HUDEP-2 (cell line): ENCODE data around the gene MYO18A.

Source experiments
- DNase-seq, 76 experiments: peaks; one replicate each; lab custom pipeline; 2025; ENCODE audit not compliant: unreplicated experiment in 76 of 76; lab: John Stamatoyannopoulos, UW

MYO18A gene

DNA sequence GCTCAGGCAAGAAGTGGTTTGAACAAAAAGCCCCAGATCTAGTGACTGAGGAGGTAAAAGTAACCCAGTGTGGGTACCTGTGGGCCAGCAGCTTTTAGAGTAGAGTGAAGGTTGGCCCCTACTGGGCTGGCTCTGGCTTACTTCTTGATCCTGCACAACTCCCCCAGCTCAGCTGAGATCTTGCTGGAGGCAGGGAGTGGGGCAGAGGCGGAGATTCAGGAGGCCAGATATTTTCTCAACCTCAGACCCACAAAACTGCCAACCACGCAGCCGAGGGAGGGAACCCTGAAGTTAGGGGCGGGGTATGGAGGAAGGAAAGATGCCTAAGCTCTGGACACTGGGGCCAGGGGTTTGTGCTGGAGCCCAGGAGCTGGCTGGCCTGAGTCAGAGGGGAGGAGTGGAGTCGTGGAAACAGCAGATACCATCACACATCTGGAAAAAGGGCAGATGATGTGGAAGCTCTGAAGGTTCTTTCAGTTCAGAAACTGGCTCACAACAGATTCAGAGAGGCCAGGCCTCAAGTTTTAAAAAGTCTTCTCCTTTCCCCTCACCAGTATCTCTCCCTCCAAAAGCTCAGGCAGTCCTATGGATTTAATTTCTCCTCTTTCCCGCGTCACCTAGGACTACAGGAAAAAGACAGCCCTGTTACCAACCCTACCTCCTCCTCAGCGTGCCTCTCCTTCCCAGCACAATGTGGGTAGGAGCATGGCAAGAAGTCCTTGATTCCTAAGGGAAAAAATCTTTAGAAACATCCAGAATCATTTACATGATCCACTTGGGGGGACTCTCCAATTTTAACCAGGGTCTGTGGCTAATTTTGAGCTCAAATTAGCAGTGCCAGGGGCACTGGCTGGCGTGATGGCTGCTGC lies 48.1 kb downstream of the MYO18A start:
- DNase-seq: peak in 7 of 76 experiments; percentile 6 to 25 (median 10)

GRCh38 chr17:29129731-29130130 lies 50.5 kb downstream of the MYO18A start:
- no peak for DNase-seq

GRCh38 chr17:29127840-29128239 lies 52.4 kb downstream of the MYO18A start:
- no peak for DNase-seq

GRCh38 chr17:29126268-29126930 lies 53.8 kb downstream of the MYO18A start:
- DNase-seq: peak in 1 of 76 experiments; percentile 13

DNA sequence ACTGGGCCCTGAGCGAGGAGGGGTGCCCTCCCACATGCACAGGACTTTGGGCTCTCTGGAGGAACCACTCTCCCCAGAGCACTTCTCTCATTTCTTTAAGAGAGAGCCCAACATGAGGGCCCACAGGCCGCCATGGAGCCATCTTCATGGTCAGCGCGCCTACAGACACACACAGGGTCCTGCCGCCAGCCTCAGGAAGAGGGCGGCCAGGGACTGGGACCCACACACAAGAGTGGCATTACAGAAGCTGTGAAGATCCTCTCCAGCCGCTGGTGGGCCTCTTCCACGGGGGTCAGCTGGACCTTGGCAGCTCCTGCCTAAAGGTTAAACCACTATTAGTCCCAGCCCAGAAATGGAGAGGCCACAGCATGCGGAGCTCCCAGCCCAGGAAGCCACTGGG lies 54.5 kb downstream of the MYO18A start:
- no peak for DNase-seq

DNA sequence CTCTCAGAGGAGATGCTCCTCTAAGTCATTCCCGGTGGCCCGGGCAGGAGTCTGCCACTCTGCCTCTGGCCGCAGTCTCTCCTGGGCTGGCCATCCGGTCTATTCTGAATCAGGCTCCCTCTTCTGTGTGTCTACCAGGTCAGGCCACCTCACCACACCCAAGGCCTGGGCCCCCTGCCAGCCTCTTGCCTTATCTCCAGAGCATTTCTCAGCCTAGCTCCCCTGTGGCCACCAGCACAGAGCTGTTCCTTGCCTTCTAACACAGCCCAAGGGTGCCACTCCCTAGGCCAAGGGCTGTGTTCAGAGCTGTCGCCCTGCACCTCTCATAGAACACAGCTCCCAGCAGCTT lies 55.3 kb downstream of the MYO18A start:
- DNase-seq: peak; percentile 36 to 96 (median 89)

GRCh38 chr17:29124135-29124924 lies 55.9 kb downstream of the MYO18A start:
- peak in 56 of 76 experiments; percentile 6 to 74 (median 44) for DNase-seq

DNA sequence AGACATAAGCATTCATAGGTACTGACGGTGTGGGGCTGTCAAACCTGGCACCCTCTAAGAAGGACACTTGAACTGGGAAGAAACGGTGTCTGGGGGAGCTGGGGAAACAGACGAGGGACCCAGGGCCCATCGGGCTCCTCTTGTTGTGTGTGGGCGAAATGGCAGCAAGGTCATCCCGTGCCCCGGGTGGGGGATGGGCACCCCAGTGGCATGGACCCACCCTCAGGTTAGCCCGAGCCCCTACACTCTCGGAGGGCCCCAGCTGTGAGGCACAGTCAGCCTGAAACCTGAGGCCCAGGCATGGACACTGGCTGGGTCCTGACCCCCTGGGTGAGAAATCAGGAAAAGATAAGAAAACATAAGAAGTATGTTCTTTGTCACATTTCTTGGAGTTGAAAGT lies 57.1 kb downstream of the MYO18A start:
- no peak for DNase-seq

- no peak for DNase-seq
Measured at GRCh38 chr17:29121442-29121841, 58.8 kb downstream of the MYO18A start.

GRCh38 chr17:29120433-29120832 lies 59.8 kb downstream of the MYO18A start:
- DNase-seq: no peak

GRCh38 chr17:29119265-29119664 lies 60.9 kb downstream of the MYO18A start:
- no peak for DNase-seq

DNA sequence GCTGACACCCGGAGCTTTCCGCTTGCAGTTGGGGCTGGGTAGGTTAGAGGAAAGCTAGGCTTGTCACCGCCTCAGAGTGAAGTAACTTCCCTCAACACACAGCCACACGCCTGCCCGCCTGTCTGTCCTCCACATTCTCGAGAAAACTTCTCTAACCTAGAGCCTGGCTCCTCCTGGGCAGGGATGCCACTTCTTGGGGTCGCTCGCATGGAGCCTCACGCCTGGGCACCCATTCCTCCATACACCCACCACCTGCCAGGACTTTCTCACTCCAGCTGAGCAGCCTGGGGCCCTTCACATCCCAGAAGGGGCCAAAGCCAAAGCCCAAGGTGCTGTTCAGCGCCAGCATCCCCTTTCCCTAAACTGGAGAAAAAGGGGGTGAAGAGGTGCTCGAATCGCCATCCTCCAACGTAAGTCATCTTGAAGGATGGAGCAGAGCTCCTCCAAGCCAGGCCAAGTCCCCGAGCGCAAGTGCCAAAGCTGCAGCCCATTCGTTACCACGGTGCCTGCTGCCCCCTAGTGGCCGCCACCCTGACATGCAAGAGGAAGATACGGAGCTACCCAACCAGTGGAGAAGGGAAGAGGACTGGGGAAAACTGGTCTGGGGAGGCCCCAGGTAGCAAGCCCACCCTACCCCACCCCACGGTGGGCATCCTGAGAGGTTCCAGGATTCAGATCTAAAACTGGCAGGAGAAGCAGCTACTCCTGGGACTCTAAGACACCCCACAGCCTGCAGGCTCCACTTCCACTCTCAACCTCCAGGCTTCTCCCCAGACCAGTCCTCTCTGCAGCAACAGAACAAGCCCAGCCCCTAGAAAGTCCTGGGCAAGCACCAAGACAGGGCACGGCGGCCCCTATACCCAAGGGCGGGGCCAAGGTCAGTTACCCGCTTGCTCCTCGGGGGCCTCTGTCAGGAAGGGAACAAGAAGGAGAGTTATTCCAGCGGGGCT lies 63.1 kb downstream of the MYO18A start:
- DNase-seq: peak in 65 of 76 experiments; percentile 8 to 75 (median 52)

GRCh38 chr17:29115961-29116803 lies 64.0 kb downstream of the MYO18A start:
- DNase-seq: peak in 28 of 76 experiments; percentile 1 to 48 (median 20)

- no peak for DNase-seq
Measured at GRCh38 chr17:29115435-29115834, 64.8 kb downstream of the MYO18A start.

DNA sequence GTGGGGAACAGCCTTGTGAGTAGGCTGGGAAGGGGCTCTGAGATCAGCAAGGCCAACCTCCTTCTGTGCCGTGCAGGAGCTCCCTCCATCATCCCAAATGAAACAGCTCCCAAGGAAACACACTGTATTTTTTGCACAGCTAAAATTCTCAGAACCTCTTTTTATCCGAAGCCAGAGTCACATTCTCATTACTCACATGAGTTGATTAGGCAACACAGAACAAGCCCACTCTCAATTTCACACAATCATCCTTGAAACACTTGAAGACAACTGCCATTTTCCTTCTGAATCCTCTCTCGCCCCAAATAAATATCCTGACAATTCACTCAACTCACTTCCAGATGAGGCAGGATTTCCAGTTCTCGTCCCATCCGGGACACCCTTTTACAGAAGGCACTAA lies 66.1 kb downstream of the MYO18A start:
- DNase-seq: no peak

- DNase-seq: no peak
Measured at GRCh38 chr17:29113334-29113733, 66.9 kb downstream of the MYO18A start.

DNA sequence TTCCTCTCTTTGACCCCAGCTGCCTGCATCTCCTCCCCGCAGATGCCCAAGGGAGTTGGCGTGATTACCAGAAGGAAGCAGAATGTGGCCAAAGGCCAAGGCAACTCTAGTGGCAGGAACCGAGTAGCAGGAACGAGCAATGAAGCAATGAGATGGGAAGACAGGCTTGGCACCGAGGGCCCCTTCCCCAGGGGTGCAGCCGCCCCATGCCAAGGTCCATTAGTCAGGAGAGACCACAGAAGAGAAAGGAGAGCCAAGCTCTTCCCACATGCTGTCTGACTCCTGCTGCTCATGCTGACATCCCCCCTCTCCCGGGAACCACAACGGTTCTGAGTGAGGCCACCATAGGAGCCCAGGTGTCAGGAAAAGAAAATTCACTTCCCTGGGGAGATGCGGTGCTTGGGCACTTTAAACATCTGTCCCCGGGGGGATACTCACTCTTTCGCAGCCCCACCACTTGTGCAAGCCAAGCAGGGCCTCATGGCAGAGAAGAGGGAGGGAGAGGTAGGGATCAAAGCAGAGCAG lies 67.4 kb downstream of the MYO18A start:
- DNase-seq: no peak

DNA sequence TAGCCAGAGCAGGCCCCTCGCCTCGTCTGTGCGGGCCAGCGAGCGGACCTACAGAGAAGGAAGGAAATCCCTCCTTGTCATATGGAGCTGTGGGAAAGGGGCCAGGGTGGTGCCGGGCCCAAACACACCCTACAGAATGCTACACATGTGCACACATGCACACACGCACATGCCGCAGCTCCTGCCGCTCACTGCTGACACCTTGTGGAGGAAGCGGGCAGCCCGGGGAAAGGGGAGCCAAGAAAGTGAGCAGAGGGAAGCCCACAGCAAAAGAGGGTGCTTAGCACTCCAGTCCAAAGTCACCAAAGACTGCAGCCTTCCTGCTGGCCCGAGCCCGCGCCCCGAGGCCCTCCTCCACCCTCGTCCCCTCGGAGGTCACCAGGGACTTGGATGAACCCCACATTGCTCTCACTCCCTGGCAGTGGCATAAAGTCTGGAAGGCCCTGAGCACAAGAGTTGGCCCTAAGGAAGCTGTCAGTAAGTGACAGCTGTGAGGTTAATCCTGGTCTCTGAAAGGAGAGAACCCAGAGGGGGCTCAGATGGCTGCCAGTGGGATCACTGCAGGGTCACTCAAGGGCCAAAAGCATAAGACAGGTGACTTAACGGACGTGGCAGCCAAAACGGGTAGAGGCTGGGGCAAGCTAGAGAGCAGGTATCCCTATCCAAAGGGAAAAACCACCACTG lies 68.2 kb downstream of the MYO18A start:
- peak in 65 of 76 experiments; percentile 6 to 79 (median 53) for DNase-seq
